ENCODE measurements around the gene PRSS16. TPM values are rescaled to one million over a fixed set of nuclear protein-coding genes. Genes with fewer than 3 reads are reported as not detected.
"Not testable (repeated sequence)": the region's sequence is repeated elsewhere in the genome, so short reads cannot be mapped to it uniquely, and the experiment has no call there.

PRSS16 gene
- total RNA-seq, 1 experiment from 2014 or later, result 16.4 TPM

GRCh38 chr6:27260836-27261375 is 13.4 kb downstream of the PRSS16 start:
- TF ChIP-seq CTCF (IDR thresholded peaks at IDR 0.05; ENCODE audit: insufficient read depth in 1 of 2, low read depth in 1 of 2, low read length in 1 of 2, severe bottlenecking in 1 of 2, unreplicated experiment in 1 of 2), result no peak
- ChIA-PET POLR2A (interaction anchor here (0.6 kb wide), 1 partner anchor 114 kb away, joined by 3 read pairs; no protein-coding TSS in a partner anchor), CTCF (interaction anchor here (1.0 kb wide), 1 partner anchor 9 kb away, joined by 9 read pairs; no protein-coding TSS in a partner anchor)
- H3K4me1 ChIP-seq, result no peaks in the 10 kb centered on the region
- no peaks in the 10 kb centered on the region for H3K9me3 ChIP-seq
- no peak for DNase-seq
- intact Hi-C loops (cut with micrococcal nuclease; ENCODE audit: unreplicated experiment), result no loop called here
- H3K4me1 Mint-ChIP-seq (ENCODE audit: low read depth, unreplicated experiment), result no peaks in the 10 kb centered on the region
- no peak overlapping the region for H3K4me3 Mint-ChIP-seq (ENCODE audit: unreplicated experiment)
- BruUV-seq (replicated peaks), result no TSS peak
- H3K27me3 Mint-ChIP-seq (ENCODE audit: insufficient read depth, unreplicated experiment), result no peaks in the 10 kb centered on the region
- no peak overlapping the region for H3K4me3 ChIP-seq (ENCODE audit: low read depth, low read length)
- H3K36me3 ChIP-seq (ENCODE audit: control insufficient read depth, insufficient read depth, low read length), result no peaks in the 10 kb centered on the region
- no peak overlapping the region for H3K27ac Mint-ChIP-seq (ENCODE audit: unreplicated experiment)
- no peaks in the 10 kb centered on the region for H3K27me3 ChIP-seq (replicated peaks; ENCODE audit: control insufficient read depth, insufficient read depth, low read length)
- H3K36me3 Mint-ChIP-seq (ENCODE audit: insufficient read depth, unreplicated experiment), result no peaks in the 10 kb centered on the region
- H3K9me3 Mint-ChIP-seq (ENCODE audit: unreplicated experiment), result no peaks in the 10 kb centered on the region

GRCh38 chr6:27263886-27264285 is 16.4 kb downstream of the PRSS16 start:
- Histone ChIP-seq H3K4me1 (no peaks in the 10 kb centered on the region), H3K27me3 (replicated peaks; ENCODE audit: control insufficient read depth, insufficient read depth, low read length) (no peaks in the 10 kb centered on the region), H3K36me3 (ENCODE audit: control insufficient read depth, insufficient read depth, low read length) (no peaks in the 10 kb centered on the region), H3K9me3 (no peaks in the 10 kb centered on the region), H3K4me3 (ENCODE audit: low read depth, low read length) (no peak overlapping the region)
- Mint-ChIP-seq H3K36me3 (ENCODE audit: insufficient read depth, unreplicated experiment) (no peaks in the 10 kb centered on the region), H3K4me3 (ENCODE audit: unreplicated experiment) (no peak overlapping the region), H3K27ac (ENCODE audit: unreplicated experiment) (no peak overlapping the region), H3K9me3 (ENCODE audit: unreplicated experiment) (no peaks in the 10 kb centered on the region), H3K27me3 (ENCODE audit: insufficient read depth, unreplicated experiment) (no peaks in the 10 kb centered on the region), H3K4me1 (ENCODE audit: low read depth, unreplicated experiment) (no peaks in the 10 kb centered on the region)
- CTCF ChIA-PET, result no interaction called here
- intact Hi-C loops (cut with micrococcal nuclease; ENCODE audit: unreplicated experiment), result no loop called here
- BruUV-seq (replicated peaks), result no TSS peak
- no peak for TF ChIP-seq CTCF (IDR thresholded peaks at IDR 0.05; ENCODE audit: insufficient read depth in 1 of 2, low read depth in 1 of 2, low read length in 1 of 2, severe bottlenecking in 1 of 2, unreplicated experiment in 1 of 2)
- POLR2A ChIA-PET, result no interaction called here
- no peak for DNase-seq

- H3K27me3 ChIP-seq (replicated peaks; ENCODE audit: control insufficient read depth, insufficient read depth, low read length); H3K4me1 Mint-ChIP-seq (ENCODE audit: low read depth, unreplicated experiment); H3K27me3 Mint-ChIP-seq (ENCODE audit: insufficient read depth, unreplicated experiment); H3K4me3 Mint-ChIP-seq (ENCODE audit: unreplicated experiment); H3K27ac Mint-ChIP-seq (ENCODE audit: unreplicated experiment); CTCF ChIA-PET; BruUV-seq (replicated peaks); H3K4me3 ChIP-seq (ENCODE audit: low read depth, low read length); H3K9me3 Mint-ChIP-seq (ENCODE audit: unreplicated experiment); H3K36me3 ChIP-seq (ENCODE audit: control insufficient read depth, insufficient read depth, low read length); H3K36me3 Mint-ChIP-seq (ENCODE audit: insufficient read depth, unreplicated experiment); intact Hi-C loops (cut with micrococcal nuclease; ENCODE audit: unreplicated experiment); DNase-seq; POLR2A ChIA-PET; H3K4me1 ChIP-seq; H3K9me3 ChIP-seq: not testable (repeated sequence)
Observed at GRCh38 chr6:27267003-27267402, 19.5 kb downstream of the PRSS16 start.

Measured in Caco-2 (cell line).